ENCODE results near the gene TMUB1.

Gene TMUB1

GRCh38 chr7:151094675-151095074 is 11.4 kb upstream of the TMUB1 start:
- no peak for TF ChIP-seq CTCF (IDR thresholded peaks at IDR 0.05; ENCODE audit: low read length, missing control alignments)
- DNase-seq (ENCODE audit: low read depth), result no peak
- H3K4me3 ChIP-seq (replicated peaks; ENCODE audit: low read depth, low read length), result no peak overlapping the region

DNA sequence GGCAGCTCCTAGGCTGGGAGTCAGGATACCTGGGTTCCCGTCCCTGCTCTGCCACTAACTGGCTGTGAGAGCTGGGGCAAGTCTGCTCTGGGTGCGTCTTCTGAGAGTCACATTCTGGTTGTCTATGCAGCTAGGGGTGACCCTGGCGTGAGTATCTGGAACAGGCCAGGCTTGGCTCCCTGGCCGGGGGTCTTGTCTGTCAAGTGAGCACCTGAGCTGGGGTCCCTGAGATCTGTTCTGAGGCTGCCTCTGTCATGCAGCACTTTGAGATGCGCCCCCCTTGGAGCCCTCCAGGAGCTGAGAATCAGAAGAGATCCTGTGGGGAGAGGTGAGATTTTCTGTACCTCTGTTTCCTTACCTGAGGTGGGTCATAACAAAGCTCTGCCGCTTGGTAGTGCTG is 10.5 kb upstream of the TMUB1 start:
- no peak for TF ChIP-seq CTCF (IDR thresholded peaks at IDR 0.05; ENCODE audit: low read length, missing control alignments)
- no peak for DNase-seq (ENCODE audit: low read depth)

DNA sequence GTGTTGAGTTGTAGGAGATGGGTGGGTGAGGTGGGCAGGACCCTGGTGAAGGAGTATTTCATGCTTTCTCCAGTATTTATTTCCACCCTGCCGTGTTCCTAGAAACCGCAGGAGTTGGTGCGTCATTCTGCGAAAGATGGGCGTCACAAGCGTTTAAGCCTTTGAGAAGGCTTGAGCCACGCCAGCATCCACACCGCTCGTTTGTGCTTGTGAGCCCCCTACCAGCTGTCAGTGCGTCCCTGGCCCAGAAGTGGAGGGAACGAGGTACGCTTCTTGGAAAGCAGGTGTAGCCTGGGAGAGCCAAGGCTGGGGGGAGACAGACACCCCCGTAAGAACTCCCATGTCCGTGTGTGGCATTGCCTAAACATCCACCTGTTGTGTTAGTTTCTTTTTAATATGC is 8.7 kb upstream of the TMUB1 start:
- TF ChIP-seq CTCF (IDR thresholded peaks at IDR 0.05; ENCODE audit: low read length, missing control alignments), result no peak
- DNase-seq (ENCODE audit: low read depth), result no peak

More for the DNA sequence above, 10.5 kb upstream of the TMUB1 start:
- no peak overlapping the region for H3K4me3 ChIP-seq (replicated peaks; ENCODE audit: low read depth, low read length)

DNA sequence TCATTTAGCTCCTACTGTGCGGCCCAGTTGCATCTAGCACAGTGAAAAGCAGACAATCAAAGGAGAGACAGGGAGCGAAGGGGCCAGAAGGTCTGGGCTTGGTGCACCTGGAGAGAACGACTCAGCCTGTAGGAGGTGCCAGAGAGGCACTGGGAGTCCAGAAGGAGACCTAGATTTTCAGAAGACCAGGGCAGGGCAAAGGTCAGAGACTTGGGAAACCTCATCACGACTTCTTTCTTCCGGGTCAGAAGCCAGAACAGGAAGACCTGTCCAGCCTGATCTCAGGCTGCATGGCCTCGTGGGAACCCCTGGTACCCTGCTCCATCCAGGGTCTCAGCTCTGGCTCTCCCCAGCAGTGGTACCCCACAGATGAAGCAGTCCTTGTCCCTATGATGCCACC is 8.1 kb upstream of the TMUB1 start:
- H3K4me3 ChIP-seq (replicated peaks; ENCODE audit: low read depth, low read length), result no peak overlapping the region
- peak; percentile 61 for TF ChIP-seq CTCF (IDR thresholded peaks at IDR 0.05; ENCODE audit: low read length, missing control alignments)
- no peak for DNase-seq (ENCODE audit: low read depth)

More for the DNA sequence above, 8.7 kb upstream of the TMUB1 start:
- no peak overlapping the region for H3K4me3 ChIP-seq (replicated peaks; ENCODE audit: low read depth, low read length)

GRCh38 chr7:151091003-151091402 is 7.7 kb upstream of the TMUB1 start:
- no peak for TF ChIP-seq CTCF (IDR thresholded peaks at IDR 0.05; ENCODE audit: low read length, missing control alignments)
- no peak overlapping the region for H3K4me3 ChIP-seq (replicated peaks; ENCODE audit: low read depth, low read length)
- no peak for DNase-seq (ENCODE audit: low read depth)

GRCh38 chr7:151089893-151090730 is 6.8 kb upstream of the TMUB1 start:
- no peak for TF ChIP-seq CTCF (IDR thresholded peaks at IDR 0.05; ENCODE audit: low read length, missing control alignments)
- no peak overlapping the region for H3K4me3 ChIP-seq (replicated peaks; ENCODE audit: low read depth, low read length)
- DNase-seq (ENCODE audit: low read depth), result no peak
